ENCODE data around the gene ULK3. TPM values are rescaled to one million over a fixed set of nuclear protein-coding genes. Genes with fewer than 3 reads are reported as not detected.
"Not testable (repeated sequence)": the region's sequence is repeated elsewhere in the genome, so short reads cannot be mapped to it uniquely, and the experiment has no call there.

The ULK3 gene
- total RNA-seq, 2 experiments from 2014 or later, result 37.8 to 38.9 TPM

DNA sequence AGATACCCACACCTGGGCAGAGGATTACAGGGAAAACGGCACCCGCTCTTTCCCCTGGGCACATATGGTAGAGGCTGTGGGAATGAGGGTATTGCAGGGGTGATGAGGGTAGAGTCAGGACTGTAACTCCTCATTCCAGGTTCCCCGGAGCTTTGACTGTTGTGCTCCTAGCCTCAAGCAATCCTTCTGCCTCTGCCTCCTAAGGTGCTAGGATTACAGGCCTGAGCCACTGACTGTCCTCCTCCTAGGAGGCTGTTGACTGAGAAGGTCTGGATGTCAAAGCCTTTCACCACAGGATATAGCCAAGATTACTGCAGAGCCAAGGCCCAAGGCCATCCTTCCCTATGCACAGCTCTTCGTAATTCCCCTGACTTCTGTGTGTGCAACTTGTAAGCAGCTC is 45.8 kb upstream of the ULK3 start:
- H3K27me3 ChIP-seq (ENCODE audit: control insufficient read depth in 1 of 2, insufficient read depth in 2 of 2, low read length in 2 of 2), result no peaks in the 10 kb centered on the region
- Mint-ChIP-seq H3K4me1 (ENCODE audit: low read depth) (peaks cover 39% of the 10 kb centered on the region), H3K36me3 (ENCODE audit: low read depth) (peaks cover 24% of the 10 kb centered on the region), H3K9me3 (no peaks in the 10 kb centered on the region), H3K4me3 (peak overlapping the region; percentile 88), H3K27me3 (no peaks in the 10 kb centered on the region), H3K27ac (peak overlapping the region; percentile 86)
- no peak for DNase-seq
- no peaks in the 10 kb centered on the region for H3K9me3 ChIP-seq (ENCODE audit: control insufficient read depth in 1 of 2, insufficient read depth in 1 of 2, low read length in 2 of 2)
- H3K36me3 ChIP-seq (ENCODE audit: insufficient read depth, low read length), result peaks cover 11% of the 10 kb centered on the region
- intact Hi-C loops (cut with DNase I, micrococcal nuclease), result loop anchor here in 1 of 2 experiments (1.0 kb wide), 1 partner anchor 15 kb away; the partner anchor contains the start of gene SCAMP2
- TF ChIP-seq, protein P1, sequence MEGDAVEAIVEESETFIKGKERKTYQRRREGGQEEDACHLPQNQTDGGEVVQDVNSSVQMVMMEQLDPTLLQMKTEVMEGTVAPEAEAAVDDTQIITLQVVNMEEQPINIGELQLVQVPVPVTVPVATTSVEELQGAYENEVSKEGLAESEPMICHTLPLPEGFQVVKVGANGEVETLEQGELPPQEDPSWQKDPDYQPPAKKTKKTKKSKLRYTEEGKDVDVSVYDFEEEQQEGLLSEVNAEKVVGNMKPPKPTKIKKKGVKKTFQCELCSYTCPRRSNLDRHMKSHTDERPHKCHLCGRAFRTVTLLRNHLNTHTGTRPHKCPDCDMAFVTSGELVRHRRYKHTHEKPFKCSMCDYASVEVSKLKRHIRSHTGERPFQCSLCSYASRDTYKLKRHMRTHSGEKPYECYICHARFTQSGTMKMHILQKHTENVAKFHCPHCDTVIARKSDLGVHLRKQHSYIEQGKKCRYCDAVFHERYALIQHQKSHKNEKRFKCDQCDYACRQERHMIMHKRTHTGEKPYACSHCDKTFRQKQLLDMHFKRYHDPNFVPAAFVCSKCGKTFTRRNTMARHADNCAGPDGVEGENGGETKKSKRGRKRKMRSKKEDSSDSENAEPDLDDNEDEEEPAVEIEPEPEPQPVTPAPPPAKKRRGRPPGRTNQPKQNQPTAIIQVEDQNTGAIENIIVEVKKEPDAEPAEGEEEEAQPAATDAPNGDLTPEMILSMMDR (IDR thresholded peaks at IDR 0.05), result no peak
- H3K4me3 ChIP-seq (ENCODE audit: low read length), result no peak overlapping the region
- ATAC-seq (ENCODE audit: poor library complexity), result no peak
- peak overlapping the region in 1 of 2 donors; percentile 89 for H3K27ac ChIP-seq (ENCODE audit: low read depth in 1 of 2, low read length in 2 of 2)
- ChIA-PET CTCF (no interaction called here), POLR2A (interaction anchor here (1.1 to 2.1 kb wide), 3 partner anchors 13 to 18 kb away, joined by 5 to 15 read pairs (median 8); partner anchors contain the start of genes FAM219B and SCAMP2)
- H3K4me1 ChIP-seq (ENCODE audit: insufficient read depth, low read length), result peaks cover 55% of the 10 kb centered on the region

DNA sequence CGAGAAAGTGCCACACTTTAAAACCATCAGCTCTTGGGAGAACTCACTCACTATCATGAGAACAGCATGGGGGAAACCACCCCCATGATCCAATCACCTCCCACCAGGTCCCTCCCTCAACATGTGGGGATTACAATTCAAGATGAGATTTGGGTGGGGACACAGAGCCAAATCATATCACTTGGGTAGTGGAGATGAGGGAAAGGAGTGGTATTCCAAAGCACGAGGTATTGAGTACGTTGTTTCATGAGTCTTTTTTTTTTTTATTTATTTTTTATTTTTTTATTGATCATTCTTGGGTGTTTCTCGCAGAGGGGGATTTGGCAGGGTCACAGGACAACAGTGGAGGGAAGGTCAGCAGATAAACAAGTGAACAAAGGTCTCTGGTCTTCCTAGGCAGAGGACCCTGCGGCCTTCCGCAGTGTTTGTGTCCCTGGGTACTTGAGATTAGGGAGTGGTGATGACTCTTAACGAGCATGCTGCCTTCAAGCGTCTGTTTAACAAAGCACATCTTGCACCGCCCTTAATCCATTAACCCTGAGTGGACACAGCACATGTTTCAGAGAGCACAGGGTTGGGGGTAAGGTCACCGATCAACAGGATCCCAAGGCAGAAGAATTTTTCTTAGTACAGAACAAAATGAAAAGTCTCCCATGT is 44.7 kb upstream of the ULK3 start:
- H3K27me3 Mint-ChIP-seq; H3K4me3 ChIP-seq (ENCODE audit: low read length); H3K27ac ChIP-seq (ENCODE audit: low read depth in 1 of 2, low read length in 2 of 2); intact Hi-C loops (cut with DNase I, micrococcal nuclease); ATAC-seq (ENCODE audit: poor library complexity); H3K27me3 ChIP-seq (ENCODE audit: control insufficient read depth in 1 of 2, insufficient read depth in 2 of 2, low read length in 2 of 2); H3K9me3 Mint-ChIP-seq; DNase-seq; H3K9me3 ChIP-seq (ENCODE audit: control insufficient read depth in 1 of 2, insufficient read depth in 1 of 2, low read length in 2 of 2); H3K27ac Mint-ChIP-seq: not testable (repeated sequence)
- Mint-ChIP-seq H3K36me3 (ENCODE audit: low read depth) (peaks cover 19% of the 10 kb centered on the region), H3K4me1 (ENCODE audit: low read depth) (peaks cover 29% of the 10 kb centered on the region), H3K4me3 (peak overlapping the region; percentile 46)
- ChIA-PET CTCF (interaction anchor here (1.0 kb wide), 1 partner anchor 14 kb away, joined by 3 read pairs; no protein-coding TSS in a partner anchor), POLR2A (interaction anchor here (1.1 kb wide), 1 partner anchor 14 kb away, joined by 5 read pairs; no protein-coding TSS in a partner anchor)
- peaks cover 45% of the 10 kb centered on the region for H3K4me1 ChIP-seq (ENCODE audit: insufficient read depth, low read length)
- H3K36me3 ChIP-seq (ENCODE audit: insufficient read depth, low read length), result peaks cover 10% of the 10 kb centered on the region

GRCh38 chr15:74885461-74885860 is 42.5 kb upstream of the ULK3 start:
- no peak for DNase-seq

More at GRCh38 chr15:74885461-74885860, 42.5 kb upstream of the ULK3 start:
- no peak for ATAC-seq (ENCODE audit: poor library complexity)
- Histone ChIP-seq H3K27ac (ENCODE audit: low read depth in 1 of 2, low read length in 2 of 2) (no peak overlapping the region), H3K4me3 (ENCODE audit: low read length) (no peak overlapping the region), H3K36me3 (ENCODE audit: insufficient read depth, low read length) (no peaks in the 10 kb centered on the region), H3K4me1 (ENCODE audit: insufficient read depth, low read length) (peaks cover 30% of the 10 kb centered on the region), H3K27me3 (ENCODE audit: control insufficient read depth in 1 of 2, insufficient read depth in 2 of 2, low read length in 2 of 2) (no peaks in the 10 kb centered on the region), H3K9me3 (ENCODE audit: control insufficient read depth in 1 of 2, insufficient read depth in 1 of 2, low read length in 2 of 2) (peaks cover 0 to 3% of the 10 kb centered on the region in 2 experiments)
- ChIA-PET POLR2A (no interaction called here), CTCF (interaction anchor here (1.2 kb wide), 1 partner anchor 16 kb away, joined by 4 read pairs; no protein-coding TSS in a partner anchor)
- intact Hi-C loops (cut with DNase I, micrococcal nuclease), result no loop called here
- Mint-ChIP-seq H3K9me3 (no peaks in the 10 kb centered on the region), H3K27me3 (no peaks in the 10 kb centered on the region), H3K27ac (no peak overlapping the region), H3K4me1 (ENCODE audit: low read depth) (peaks cover 15% of the 10 kb centered on the region), H3K36me3 (ENCODE audit: low read depth) (peaks cover 4% of the 10 kb centered on the region), H3K4me3 (no peak overlapping the region)
- TF ChIP-seq, protein P1 (IDR thresholded peaks at IDR 0.05), result no peak

Measured in CD4-positive, alpha-beta T cell (primary cell).